Adrenal gland (tissue), 5 donors: ENCODE results near the gene ST3GAL4.

Source experiments
- POLR2A ChIP-seq, 2 donors: fragments of 450-650 bp; IDR thresholded peaks; one replicate each; pipeline ENCODE4 v1.6.1; 2017; ENCODE audit warnings: antibody characterized with exemption in 2 of 2, mild to moderate bottlenecking in 2 of 2, moderate library complexity in 1 of 2
- TF ChIP-seq, protein P1 (sequence below), 6 experiments: fragments of 450-650 bp in 4 of 6; fragments of 200-600 bp in 2 of 6; sonication (generic) in 1 of 6; IDR thresholded peaks; 1 replicate in 5 of 6; 2 replicates in 1 of 6; pipeline versions ENCODE4 v1.5.1 to v1.8.0; 2016 to 2021; ENCODE audit warnings: antibody characterized with exemption in 6 of 6, mild to moderate bottlenecking in 2 of 6, moderate library complexity in 1 of 6
- donor health status: DM: no; HTN: no; CAD: no.

DNA sequence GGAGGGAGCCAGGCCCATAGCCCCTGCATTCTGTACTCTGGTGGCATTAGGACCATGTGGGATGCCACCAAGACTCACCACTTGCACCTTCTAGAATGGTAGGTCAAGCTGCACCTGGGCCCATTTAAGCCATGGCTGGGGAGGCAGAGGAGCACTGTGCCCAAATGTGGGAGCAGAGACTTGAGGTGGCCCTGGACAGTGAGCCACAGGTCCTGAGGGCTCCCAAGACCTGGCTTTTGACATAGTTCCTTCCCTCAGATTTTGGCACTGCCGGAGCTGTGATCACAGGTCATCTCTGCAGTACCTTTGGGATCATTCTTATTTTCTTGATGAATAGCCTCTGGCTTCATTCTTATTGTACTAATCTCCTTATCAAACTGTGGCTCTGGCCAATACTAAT is 43.2 kb downstream of the ST3GAL4 start:
- TF ChIP-seq POLR2A (IDR thresholded peaks at IDR 0.05): no peak
- TF ChIP-seq, protein P1, sequence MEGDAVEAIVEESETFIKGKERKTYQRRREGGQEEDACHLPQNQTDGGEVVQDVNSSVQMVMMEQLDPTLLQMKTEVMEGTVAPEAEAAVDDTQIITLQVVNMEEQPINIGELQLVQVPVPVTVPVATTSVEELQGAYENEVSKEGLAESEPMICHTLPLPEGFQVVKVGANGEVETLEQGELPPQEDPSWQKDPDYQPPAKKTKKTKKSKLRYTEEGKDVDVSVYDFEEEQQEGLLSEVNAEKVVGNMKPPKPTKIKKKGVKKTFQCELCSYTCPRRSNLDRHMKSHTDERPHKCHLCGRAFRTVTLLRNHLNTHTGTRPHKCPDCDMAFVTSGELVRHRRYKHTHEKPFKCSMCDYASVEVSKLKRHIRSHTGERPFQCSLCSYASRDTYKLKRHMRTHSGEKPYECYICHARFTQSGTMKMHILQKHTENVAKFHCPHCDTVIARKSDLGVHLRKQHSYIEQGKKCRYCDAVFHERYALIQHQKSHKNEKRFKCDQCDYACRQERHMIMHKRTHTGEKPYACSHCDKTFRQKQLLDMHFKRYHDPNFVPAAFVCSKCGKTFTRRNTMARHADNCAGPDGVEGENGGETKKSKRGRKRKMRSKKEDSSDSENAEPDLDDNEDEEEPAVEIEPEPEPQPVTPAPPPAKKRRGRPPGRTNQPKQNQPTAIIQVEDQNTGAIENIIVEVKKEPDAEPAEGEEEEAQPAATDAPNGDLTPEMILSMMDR (IDR thresholded peaks at IDR 0.05): no peak
